ENCODE data around the gene PCDHGA10. TPM values are rescaled to one million over a fixed set of nuclear protein-coding genes. Genes with fewer than 3 reads are reported as not detected.
A peak's percentile ranks its signal among the peaks of the same experiment; 100 is the strongest.

Gene PCDHGA10
- total RNA-seq, 1 experiment from 2014 or later, result 3.8 TPM

- H3K79me2 ChIP-seq (ENCODE audit: insufficient read depth, low read length), result no peaks in the 10 kb centered on the region
- peak; percentile 7 for DNase-seq (ENCODE audit: low read depth, low spot score)
- BruUV-seq (replicated peaks), result no TSS peak
- H3K4me3 ChIP-seq (replicated peaks in 1 of 2; ENCODE audit: low read depth in 1 of 2, low read length in 2 of 2), result no peak within 1 kb of the TSS
- H3K9me3 ChIP-seq (ENCODE audit: control insufficient read depth in 1 of 2, insufficient read depth in 1 of 2, low read depth in 1 of 2, low read length in 2 of 2), result no peaks in the 10 kb centered on the region; a peak in 1 of 4 replicates
- no peak within 1 kb of the TSS for H3K27ac ChIP-seq (ENCODE audit: low read depth, low read length)
- H3K4me1 ChIP-seq (ENCODE audit: control insufficient read depth in 1 of 2, insufficient read depth in 2 of 2, low read length in 2 of 2), result no peaks in the 10 kb centered on the region
- H3K36me3 ChIP-seq (ENCODE audit: control insufficient read depth in 1 of 2, insufficient read depth in 2 of 2, low read length in 2 of 2), result no peaks in the 10 kb centered on the region
- H3K27me3 ChIP-seq (ENCODE audit: insufficient read depth, low read length), result no peaks in the 10 kb centered on the region
- TF ChIP-seq RAD21 (IDR thresholded peaks at IDR 0.05; ENCODE audit: low read depth) (peak; percentile 71), MAX (IDR thresholded peaks at IDR 0.05) (no peak), EZH2phosphoT487 (IDR thresholded peaks at IDR 0.05; ENCODE audit: borderline replicate concordance) (no peak), CEBPB (IDR thresholded peaks at IDR 0.05; ENCODE audit: low read depth) (no peak), ZFX (IDR thresholded peaks at IDR 0.05) (no peak), CBX3 (IDR thresholded peaks at IDR 0.05; ENCODE audit: low read depth) (no peak), ZNF274 (IDR thresholded peaks at IDR 0.05; ENCODE audit: low read depth, low read length) (no peak), POLR2AphosphoS5 (IDR thresholded peaks at IDR 0.05; ENCODE audit: low read depth, low read length) (no peak)
- TF ChIP-seq, protein P1, sequence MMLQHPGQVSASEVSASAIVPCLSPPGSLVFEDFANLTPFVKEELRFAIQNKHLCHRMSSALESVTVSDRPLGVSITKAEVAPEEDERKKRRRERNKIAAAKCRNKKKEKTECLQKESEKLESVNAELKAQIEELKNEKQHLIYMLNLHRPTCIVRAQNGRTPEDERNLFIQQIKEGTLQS (IDR thresholded peaks at IDR 0.05), result no peak
- TF ChIP-seq, protein P2, sequence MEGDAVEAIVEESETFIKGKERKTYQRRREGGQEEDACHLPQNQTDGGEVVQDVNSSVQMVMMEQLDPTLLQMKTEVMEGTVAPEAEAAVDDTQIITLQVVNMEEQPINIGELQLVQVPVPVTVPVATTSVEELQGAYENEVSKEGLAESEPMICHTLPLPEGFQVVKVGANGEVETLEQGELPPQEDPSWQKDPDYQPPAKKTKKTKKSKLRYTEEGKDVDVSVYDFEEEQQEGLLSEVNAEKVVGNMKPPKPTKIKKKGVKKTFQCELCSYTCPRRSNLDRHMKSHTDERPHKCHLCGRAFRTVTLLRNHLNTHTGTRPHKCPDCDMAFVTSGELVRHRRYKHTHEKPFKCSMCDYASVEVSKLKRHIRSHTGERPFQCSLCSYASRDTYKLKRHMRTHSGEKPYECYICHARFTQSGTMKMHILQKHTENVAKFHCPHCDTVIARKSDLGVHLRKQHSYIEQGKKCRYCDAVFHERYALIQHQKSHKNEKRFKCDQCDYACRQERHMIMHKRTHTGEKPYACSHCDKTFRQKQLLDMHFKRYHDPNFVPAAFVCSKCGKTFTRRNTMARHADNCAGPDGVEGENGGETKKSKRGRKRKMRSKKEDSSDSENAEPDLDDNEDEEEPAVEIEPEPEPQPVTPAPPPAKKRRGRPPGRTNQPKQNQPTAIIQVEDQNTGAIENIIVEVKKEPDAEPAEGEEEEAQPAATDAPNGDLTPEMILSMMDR (IDR thresholded peaks at IDR 0.05 in 2 of 3, conservative IDR thresholded peaks at IDR 0.05 in 1 of 3; ENCODE audit: borderline replicate concordance in 1 of 3, insufficient read depth in 1 of 3, low read depth in 2 of 3, low read length in 2 of 3), result peak; percentile 47 to 62 (median 57); a peak in 5 of 6 replicates
- no peak within 1 kb of the TSS for H2AFZ ChIP-seq (ENCODE audit: low read depth, low read length, poor library complexity, severe bottlenecking)
- CTCF ChIA-PET, result interaction anchor here (0.7 kb wide), 1 partner anchor 83 kb away, joined by 3 read pairs; the partner anchor contains the start of gene TAF7
- intact Hi-C loops (cut with micrococcal nuclease), result no loop called here
- no peaks in the 10 kb centered on the region for H3K9me2 ChIP-seq (ENCODE audit: insufficient read depth)
- POLR2A ChIA-PET, result no interaction called here
- H3K4me2 ChIP-seq (ENCODE audit: low read length), result no peak within 1 kb of the TSS; the same call in 1 of the 2 replicates
- ATAC-seq, result peak; percentile 63; the same call in 1 of the 2 replicates
- no peak within 1 kb of the TSS for H3K9ac ChIP-seq (ENCODE audit: low read length)
- RAD21 ChIA-PET (ENCODE audit: low non-redundant PET in 1 of 2, low total read pairs in 2 of 2, uncharacterized antibody in 2 of 2, unreplicated experiment in 2 of 2), result no interaction called here
- H4K20me1 ChIP-seq (ENCODE audit: insufficient read depth), result no peaks in the 10 kb centered on the region
Observed at GRCh38 chr5:141402553-141403243, 10.1 kb upstream of the PCDHGA10 start, which contains the start of gene PCDHGA9. Gene PCDHGA9, plus strand, starts transcription at chr5:141402778. Its CDS starts 175 bp downstream, at chr5:141402953.
